HG03060 (cell line): ENCODE measurements around the gene CHD2.
"Not testable (repeated sequence)": the region's sequence is repeated elsewhere in the genome, so short reads cannot be mapped to it uniquely, and the experiment has no call there.

ENCODE experiments used
- ATAC-seq: cut with Tn5 transposase; IDR thresholded peaks from one replicate; pipeline ENCODE4 v1.9.1; 2021; ENCODE audit warnings: low read depth, moderate number of reproducible peaks; ENCODE audit not compliant: unreplicated experiment

Gene CHD2

DNA sequence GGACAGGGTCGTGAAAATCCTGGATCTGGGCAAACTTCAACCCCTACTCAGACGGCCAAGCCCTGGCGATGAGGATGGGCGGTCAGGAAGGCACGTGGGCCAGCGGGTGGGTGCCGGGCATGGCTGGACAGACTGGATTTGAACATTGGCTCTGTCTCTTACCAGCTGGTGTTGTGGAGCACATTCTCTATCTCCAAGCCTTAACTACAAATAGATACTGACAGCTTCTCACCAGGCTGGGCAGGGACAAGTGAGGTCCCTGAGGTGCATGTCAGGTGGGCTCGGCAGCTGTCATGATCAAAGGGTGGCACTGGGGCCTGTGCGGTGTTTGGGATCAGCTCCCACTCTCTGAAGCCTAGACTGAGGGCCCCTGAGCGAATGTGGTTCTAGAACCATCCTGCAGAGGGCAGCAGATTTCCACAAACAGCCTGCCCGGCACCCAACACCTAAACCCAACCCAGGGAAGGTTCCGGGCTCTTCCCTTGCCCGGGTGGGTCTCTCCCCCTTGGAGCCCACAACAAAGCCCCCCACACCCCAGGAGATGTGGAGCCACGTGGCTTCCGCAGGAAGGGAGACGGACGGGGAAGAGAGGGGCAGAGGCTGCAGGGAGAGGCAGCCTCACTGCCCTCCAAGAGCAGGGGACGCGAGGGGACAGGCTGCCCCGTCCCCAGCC, 130.4 kb downstream of the CHD2 start:
- ATAC-seq = peak; percentile 78

GRCh38 chr15:93031103-93031464, 131.0 kb downstream of the CHD2 start:
- no peak for ATAC-seq

- ATAC-seq = not testable (repeated sequence)
Measured at GRCh38 chr15:93031557-93032384, 131.6 kb downstream of the CHD2 start.

DNA sequence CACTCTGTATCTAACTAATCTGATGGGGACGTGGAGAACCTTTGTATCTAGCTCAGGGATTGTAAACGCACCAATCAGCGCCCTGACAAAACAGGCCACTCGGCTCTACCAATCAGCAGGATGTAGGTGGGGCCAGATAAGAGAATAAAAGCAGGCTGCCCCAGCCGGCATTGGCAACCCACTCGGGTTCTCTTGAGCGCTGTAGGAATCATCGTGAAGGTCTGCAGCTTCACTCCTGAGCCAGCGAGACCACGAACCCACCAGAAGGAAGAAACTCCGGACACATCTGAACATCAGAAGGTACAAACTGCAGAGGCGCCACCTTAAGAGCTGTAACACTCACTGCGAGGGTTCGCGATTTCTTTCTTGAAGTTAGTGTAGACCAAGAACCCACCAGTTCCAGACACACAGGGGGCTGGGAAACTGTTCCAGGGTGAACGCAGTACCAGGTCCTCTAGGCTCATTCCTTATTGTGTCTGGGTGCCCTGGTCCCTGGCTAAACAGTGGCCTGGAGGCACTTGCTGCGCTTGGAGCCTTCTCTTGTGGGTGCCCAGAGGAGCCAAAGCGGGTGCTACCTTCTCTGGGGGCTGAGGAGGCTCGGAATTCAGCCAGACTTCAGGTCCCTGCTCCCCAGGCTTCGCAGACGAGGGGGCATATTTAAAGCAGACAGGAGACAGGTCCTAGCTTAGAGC, 132.5 kb downstream of the CHD2 start:
- not testable (repeated sequence) for ATAC-seq

GRCh38 chr15:93033434-93034045, 133.4 kb downstream of the CHD2 start:
- no peak for ATAC-seq

GRCh38 chr15:93034512-93034911, 134.4 kb downstream of the CHD2 start:
- ATAC-seq = no peak

DNA sequence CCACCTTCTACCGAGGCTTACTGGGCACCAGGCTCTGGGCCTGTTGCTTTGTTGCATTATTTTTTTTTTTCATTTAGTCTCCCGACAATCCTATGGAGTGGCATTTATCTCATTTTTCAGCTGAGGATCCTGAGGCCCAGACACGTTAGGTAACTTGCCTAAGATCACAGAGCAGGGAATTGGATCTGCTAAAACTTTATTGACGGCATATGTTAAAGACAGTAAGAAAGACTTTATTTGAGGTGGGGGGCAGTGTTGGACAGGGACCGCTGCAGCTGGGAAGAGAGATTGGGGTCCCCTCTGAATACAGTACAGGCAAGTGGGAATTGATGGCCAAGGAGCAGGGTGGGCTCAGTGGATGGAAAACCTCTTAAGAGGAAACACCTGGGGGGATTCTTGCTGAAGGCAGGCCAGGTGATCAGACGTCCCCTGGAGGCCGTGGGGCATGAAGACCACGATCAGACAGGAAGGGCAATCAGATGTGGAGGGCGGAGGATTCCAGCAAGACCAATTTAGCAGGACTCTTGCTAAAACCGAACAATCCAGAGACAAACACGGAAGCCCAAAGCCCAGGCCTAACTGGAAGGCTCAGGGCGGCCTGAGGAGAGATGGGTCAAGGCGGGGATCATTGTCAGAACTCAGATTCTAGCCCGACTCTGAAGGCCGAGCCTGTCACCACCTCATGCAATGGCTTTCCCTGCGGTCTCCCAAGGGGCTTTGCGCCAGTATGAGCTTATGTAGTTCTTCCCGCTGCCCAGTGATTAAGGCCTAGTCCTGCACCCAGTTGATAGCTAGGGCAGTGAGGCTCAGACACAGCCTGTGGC, 135.2 kb downstream of the CHD2 start:
- no peak for ATAC-seq

GRCh38 chr15:93035953-93036810, 136.1 kb downstream of the CHD2 start:
- ATAC-seq = peak; percentile 71

GRCh38 chr15:93036951-93037819, 137.1 kb downstream of the CHD2 start:
- no peak for ATAC-seq

DNA sequence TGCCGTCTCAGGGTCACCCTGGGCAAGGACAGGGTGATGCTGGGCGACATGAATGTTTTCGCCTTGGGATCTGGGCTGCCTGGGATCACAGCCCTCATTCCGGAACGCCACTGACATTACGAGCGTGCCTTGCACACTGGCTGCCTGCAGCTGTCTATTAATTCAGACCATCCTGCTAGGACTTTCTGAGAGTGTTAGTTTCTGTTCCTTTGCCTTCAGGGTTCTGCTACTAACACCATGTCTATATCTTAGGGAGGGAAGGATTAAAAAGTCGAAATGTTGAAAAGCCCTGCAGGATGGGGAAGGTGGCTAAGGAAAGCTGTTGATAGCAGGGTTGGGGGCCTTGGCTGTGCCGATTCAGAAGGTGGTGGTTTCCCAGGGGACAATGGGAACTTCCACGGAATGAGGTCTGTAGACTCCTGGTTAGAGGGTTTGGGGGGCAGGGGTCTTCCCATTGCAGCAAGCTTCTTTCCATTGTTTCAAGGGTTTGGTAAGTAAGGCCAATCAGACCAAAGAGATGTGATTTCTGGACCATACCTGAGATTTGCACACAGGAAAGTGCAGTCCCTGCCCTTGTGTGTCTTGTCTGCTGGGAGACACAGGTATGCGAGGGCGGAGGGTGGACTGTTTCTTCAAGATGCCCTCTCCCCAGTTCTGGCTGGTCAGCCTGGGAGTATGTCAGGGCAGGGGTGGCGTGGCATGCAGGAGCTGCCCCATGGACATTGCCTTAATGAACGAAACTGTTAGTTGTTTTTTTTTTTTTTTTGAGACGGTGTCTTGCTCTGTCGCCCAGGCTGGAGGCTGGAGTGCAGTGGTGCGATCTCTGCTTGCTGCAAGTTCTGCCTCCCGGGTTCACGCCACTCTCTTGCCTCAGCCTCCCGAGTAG, 137.9 kb downstream of the CHD2 start:
- ATAC-seq = no peak

DNA sequence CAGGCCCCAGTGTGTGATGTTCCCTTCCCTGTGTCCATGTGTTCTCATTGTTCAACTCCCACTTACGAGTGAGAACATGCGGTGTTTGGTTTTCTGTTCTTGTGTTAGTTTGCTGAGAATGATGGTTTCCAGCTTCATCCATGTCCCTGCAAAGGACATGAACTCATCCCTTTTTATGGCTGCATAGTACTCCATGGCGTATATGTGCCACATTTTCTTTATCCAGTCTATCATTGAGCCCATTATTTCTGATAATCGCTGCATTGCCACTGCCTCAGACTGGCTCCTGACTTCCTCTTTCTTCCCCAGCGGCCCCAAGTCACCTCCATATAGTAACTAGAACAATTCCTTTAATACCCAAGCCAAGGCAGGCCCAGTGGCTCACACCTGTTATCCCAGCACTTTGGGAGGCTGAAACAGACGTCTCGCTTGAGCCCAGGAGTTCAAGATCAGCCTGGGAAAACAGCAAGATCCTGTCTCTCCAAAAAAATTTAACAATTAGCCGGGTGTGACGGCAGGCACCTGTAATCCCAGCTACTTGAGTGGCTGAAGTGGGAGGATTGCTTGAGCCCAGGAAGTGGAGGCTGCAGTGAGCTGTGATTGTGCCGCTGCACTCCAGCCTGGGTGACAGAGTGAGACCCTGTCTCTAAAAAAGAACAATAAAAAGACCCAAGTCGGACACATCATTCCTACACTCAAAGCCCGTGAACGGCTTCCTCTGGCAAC, 139.6 kb downstream of the CHD2 start:
- not testable (repeated sequence) for ATAC-seq

GRCh38 chr15:93040288-93041158, 140.4 kb downstream of the CHD2 start:
- ATAC-seq = no peak

DNA sequence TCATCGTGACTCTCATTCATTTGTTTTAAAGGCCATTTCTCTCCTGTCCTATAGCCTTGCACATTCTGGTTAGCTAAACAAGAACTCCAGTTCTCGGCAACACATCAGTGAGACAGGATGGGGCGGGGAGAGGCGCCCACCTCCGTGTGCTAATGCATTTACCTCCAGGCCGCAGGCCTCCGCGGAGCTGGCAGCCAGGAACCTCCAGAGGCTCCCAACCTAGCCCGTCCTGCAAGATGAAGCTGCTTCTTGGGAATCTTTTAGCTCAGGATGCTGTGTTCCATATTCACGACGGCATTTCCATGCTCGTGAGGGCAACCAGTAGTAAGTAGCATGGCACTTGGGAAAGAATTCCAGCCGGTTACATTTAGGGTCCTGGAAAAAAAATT, 141.0 kb downstream of the CHD2 start:
- no peak for ATAC-seq

- ATAC-seq = no peak
Measured at GRCh38 chr15:93042211-93042610, 142.1 kb downstream of the CHD2 start.

DNA sequence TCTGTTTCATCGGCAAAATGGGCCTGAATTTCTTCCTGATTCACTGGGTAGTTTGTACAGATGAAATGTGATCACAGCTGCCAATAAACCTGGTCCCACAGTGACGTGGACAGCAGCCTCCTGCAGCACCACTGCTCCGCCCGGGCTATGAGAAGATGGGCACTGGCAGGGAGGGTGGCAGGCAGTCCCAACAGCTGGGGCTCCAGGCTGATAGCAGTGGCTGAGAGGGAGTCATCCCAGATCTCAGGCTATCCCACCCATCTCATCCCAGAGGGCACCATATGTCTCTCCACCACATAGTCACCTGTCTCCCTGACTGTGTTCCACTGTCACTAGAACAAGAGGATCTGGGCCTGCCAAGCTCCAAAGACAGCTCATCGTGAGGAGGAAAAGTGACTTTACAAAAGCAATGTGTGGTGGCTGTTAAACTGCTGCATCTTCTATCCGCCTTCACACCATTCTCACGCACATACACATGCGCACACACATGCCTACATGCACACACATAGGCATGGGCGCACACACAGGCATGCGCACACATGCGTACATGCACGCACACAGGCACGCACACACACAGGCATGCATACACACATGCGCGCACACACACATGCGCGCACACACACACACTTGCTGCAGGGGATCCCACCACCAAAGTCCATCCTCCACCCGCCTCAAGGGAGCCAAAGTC, 142.7 kb downstream of the CHD2 start:
- ATAC-seq = no peak
